B cell (primary cell): ENCODE data around the gene ZDHHC22. TPM values are rescaled to one million over a fixed set of nuclear protein-coding genes. Genes with fewer than 3 reads are reported as not detected.

Experiments used
- ATAC-seq: fragments of 200-7000 bp; cut with Tn5 transposase; one replicate; pipeline ENCODE4 v1.10.0; 2021; ENCODE audit warnings: low read depth, mild to moderate bottlenecking, moderate number of reproducible peaks, moderate library complexity
- CTCF ChIA-PET: fragments of 350-600 bp; sonication (Branson Sonifier 250); formaldehyde crosslinking; loops from one replicate; lab custom pipeline; 2021; ENCODE audit warnings: antibody characterized with exemption, inconsistent platforms; lab: Charles Lee
- POLR2A ChIA-PET: fragments of 350-600 bp; sonication (Branson Sonifier 250); formaldehyde crosslinking; loops from one replicate; lab custom pipeline; 2021; ENCODE audit warnings: antibody characterized with exemption; lab: Charles Lee
- DNase-seq: peaks from one replicate; pipeline ENCODE4 v3.0.0; 2013
- H2AFZ ChIP-seq: 2 replicates; pipeline ENCODE4 v1.6.1; 2012; ENCODE audit warnings: mild to moderate bottlenecking, low read depth, low read length; ENCODE audit not compliant: insufficient read depth, poor library complexity, severe bottlenecking
- H3K27ac ChIP-seq, 2 donors: 1 replicate in 1 of 2; 2 replicates in 1 of 2; pipeline ENCODE4 v1.5.1; 2012 to 2013; ENCODE audit warnings: low read length in 2 of 2, mild to moderate bottlenecking in 2 of 2, moderate library complexity in 1 of 2
- H3K27me3 ChIP-seq, 4 experiments: fragments of 200-600 bp in 1 of 4; sonication (generic) in 1 of 4; replicated peaks in 1 of 4; 1 replicate in 2 of 4; 2 replicates in 2 of 4; pipeline versions ENCODE4 v1.6.1 to v1.7.0; 2013 to 2016; ENCODE audit warnings: low read length in 3 of 4, mild to moderate bottlenecking in 2 of 4, mixed read lengths in 1 of 4, moderate library complexity in 1 of 4; ENCODE audit not compliant: insufficient read depth in 4 of 4, control insufficient read depth in 3 of 4; ENCODE audit errors: control extremely low read depth in 1 of 4
- H3K36me3 ChIP-seq, 2 experiments: replicated peaks in 1 of 2; 1 replicate in 1 of 2; 2 replicates in 1 of 2; pipeline versions ENCODE4 v1.6.1 to v1.7.1; 2013; ENCODE audit warnings: low read length in 1 of 2; ENCODE audit not compliant: insufficient read depth in 2 of 2, control insufficient read depth in 1 of 2; ENCODE audit errors: control extremely low read depth in 1 of 2, extremely low read depth in 1 of 2
- H3K4me1 ChIP-seq, 2 donors: fragments of 200-600 bp in 1 of 2; sonication (generic) in 1 of 2; 1 replicate in 1 of 2; 2 replicates in 1 of 2; pipeline versions ENCODE4 v1.5.1 to v1.6.1; 2013 to 2017; ENCODE audit warnings: low read length in 2 of 2; ENCODE audit not compliant: control insufficient read depth in 2 of 2, insufficient read depth in 2 of 2
- H3K4me2 ChIP-seq: replicated peaks from 2 replicates; pipeline ENCODE3; 2012; ENCODE audit warnings: mild to moderate bottlenecking, low read depth, low read length; ENCODE audit not compliant: poor library complexity, severe bottlenecking
- H3K4me3 ChIP-seq, 5 experiments: fragments of 200-600 bp in 1 of 5; sonication (generic) in 1 of 5; 1 replicate in 3 of 5; 2 replicates in 2 of 5; pipeline versions ENCODE4 v1.5.1 to v1.7.0; 2011 to 2016; ENCODE audit warnings: low read length in 4 of 5, mild to moderate bottlenecking in 4 of 5, low read depth in 2 of 5, control low read depth in 1 of 5, moderate library complexity in 1 of 5; ENCODE audit not compliant: insufficient read depth in 1 of 5; ENCODE audit errors: control extremely low read depth in 1 of 5, extremely low read depth in 1 of 5
- H3K79me2 ChIP-seq: fragments of 200-600 bp; sonication (generic); one replicate; pipeline ENCODE4 v1.6.0; 2016; ENCODE audit warnings: low read length; ENCODE audit not compliant: control insufficient read depth, insufficient read depth
- H3K9ac ChIP-seq: fragments of 200-600 bp; sonication (generic); 2 replicates; pipeline ENCODE4 v1.6.1; 2017; ENCODE audit warnings: mild to moderate bottlenecking, low read length, moderate library complexity
- H3K9me3 ChIP-seq, 3 donors: one replicate each; pipeline versions ENCODE4 v1.6.1 to v1.7.1; 2013; ENCODE audit warnings: low read length in 2 of 3; ENCODE audit not compliant: control insufficient read depth in 2 of 3, insufficient read depth in 1 of 3; ENCODE audit errors: control extremely low read depth in 1 of 3
- H4K20me1 ChIP-seq: 2 replicates; pipeline ENCODE4 v1.6.0; 2012; ENCODE audit warnings: mild to moderate bottlenecking, low read length; ENCODE audit not compliant: insufficient read depth, control insufficient read depth, poor library complexity, severe bottlenecking
- H3K27ac Mint-ChIP-seq: one replicate; pipeline ENCODE4 v1.8.0; 2021; ENCODE audit warnings: mixed read lengths
- H3K27me3 Mint-ChIP-seq: one replicate; pipeline ENCODE4 v1.8.0; 2021; ENCODE audit warnings: mixed read lengths
- H3K4me1 Mint-ChIP-seq: one replicate; pipeline ENCODE4 v1.8.0; 2021; ENCODE audit warnings: mixed read lengths
- H3K4me3 Mint-ChIP-seq: one replicate; pipeline ENCODE4 v1.8.0; 2021; ENCODE audit warnings: mixed read lengths
- H3K9me3 Mint-ChIP-seq: one replicate; pipeline ENCODE4 v1.8.0; 2022; ENCODE audit warnings: mixed read lengths; ENCODE audit not compliant: insufficient read depth
- EZH2 ChIP-seq: IDR thresholded peaks from 2 replicates; pipeline ENCODE4 v1.6.1; 2012; ENCODE audit warnings: borderline replicate concordance, low read depth, mild to moderate bottlenecking, moderate library complexity, low read length; ENCODE audit not compliant: insufficient read depth, poor library complexity, severe bottlenecking
- WGBS: methylation state at CpG from one replicate; pipeline ENCODE4 v1.1.5; 2013; ENCODE audit warnings: missing lambda C conversion rate; ENCODE audit not compliant: insufficient coverage; 5-methylcytosine and 5-hydroxymethylcytosine counted together
- intact Hi-C: fragments of 100-400 bp; cut with micrococcal nuclease; formaldehyde crosslinking; loops from one replicate; pipeline ENCODE4 v1.10.0; 2022
- polyA plus RNA-seq: library from polyadenylated mRNA; depleted of rRNA; stranded (reverse); fragments of >200 nt; gene quantifications from 2 replicates; pipeline ENCODE4 v1.2.3, GENCODE V29; 2012
- total RNA-seq, 2 donors: library from RNA; stranded (reverse); fragments of 120-200 nt in 1 of 2; gene quantifications; 1 replicate in 1 of 2; 2 replicates in 1 of 2; pipeline versions ENCODE4 v1.2.3 to v1.2.4, GENCODE V29; 2013 to 2022
- TF ChIP-seq, protein P1 (sequence below): fragments of 200-600 bp; IDR thresholded peaks from one replicate; pipeline ENCODE4 v1.8.0; 2022; ENCODE audit warnings: antibody characterized with exemption, mild to moderate bottlenecking

ZDHHC22 gene
- total and polyA plus RNA-seq, 2 donors (not counting 1 experiment from before 2014, with no cell fraction given): not detected

DNA sequence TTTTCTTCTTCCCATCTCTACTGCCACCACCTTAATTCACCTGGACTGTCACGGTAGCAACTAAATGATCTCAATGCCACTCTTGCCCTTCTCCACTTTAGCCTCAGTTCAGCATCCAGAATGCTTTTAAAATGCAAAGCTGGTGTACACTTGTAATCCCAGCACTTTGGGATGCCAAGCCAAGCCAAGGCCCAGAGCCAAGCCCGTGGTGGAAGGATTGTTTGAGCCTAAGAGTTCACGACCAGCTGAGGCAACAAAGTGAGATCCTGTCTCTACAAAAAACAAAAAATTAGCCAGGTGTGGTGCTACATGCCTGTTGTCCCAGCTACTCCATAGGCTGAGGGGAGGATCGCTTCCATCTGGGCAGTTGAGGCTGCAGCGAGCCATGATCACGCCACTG lies 37.6 kb downstream of the ZDHHC22 start:
- TF ChIP-seq, protein P1, sequence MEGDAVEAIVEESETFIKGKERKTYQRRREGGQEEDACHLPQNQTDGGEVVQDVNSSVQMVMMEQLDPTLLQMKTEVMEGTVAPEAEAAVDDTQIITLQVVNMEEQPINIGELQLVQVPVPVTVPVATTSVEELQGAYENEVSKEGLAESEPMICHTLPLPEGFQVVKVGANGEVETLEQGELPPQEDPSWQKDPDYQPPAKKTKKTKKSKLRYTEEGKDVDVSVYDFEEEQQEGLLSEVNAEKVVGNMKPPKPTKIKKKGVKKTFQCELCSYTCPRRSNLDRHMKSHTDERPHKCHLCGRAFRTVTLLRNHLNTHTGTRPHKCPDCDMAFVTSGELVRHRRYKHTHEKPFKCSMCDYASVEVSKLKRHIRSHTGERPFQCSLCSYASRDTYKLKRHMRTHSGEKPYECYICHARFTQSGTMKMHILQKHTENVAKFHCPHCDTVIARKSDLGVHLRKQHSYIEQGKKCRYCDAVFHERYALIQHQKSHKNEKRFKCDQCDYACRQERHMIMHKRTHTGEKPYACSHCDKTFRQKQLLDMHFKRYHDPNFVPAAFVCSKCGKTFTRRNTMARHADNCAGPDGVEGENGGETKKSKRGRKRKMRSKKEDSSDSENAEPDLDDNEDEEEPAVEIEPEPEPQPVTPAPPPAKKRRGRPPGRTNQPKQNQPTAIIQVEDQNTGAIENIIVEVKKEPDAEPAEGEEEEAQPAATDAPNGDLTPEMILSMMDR: no peak
- TF ChIP-seq EZH2: no peak
- ATAC-seq: no peak
- H3K9ac ChIP-seq: no peak overlapping the region
- CTCF ChIA-PET: interaction anchor here (1.2 to 30.2 kb wide), 2 partner anchors 22 to 46 kb away, joined by 3 to 757 read pairs; no protein-coding TSS in a partner anchor
- H3K27me3 ChIP-seq: no peaks in the 10 kb centered on the region
- H3K27ac ChIP-seq: no peak overlapping the region
- Mint-ChIP-seq H3K4me3 (no peak overlapping the region), H3K9me3 (no peaks in the 10 kb centered on the region), H3K27ac (no peak overlapping the region), H3K4me1 (peaks cover 61% of the 10 kb centered on the region), H3K27me3 (no peaks in the 10 kb centered on the region)
- no peak overlapping the region for H2AFZ ChIP-seq
- 100% methylated on average over 5 of the region's 6 CpGs for WGBS
- H3K4me2 ChIP-seq: no peak overlapping the region
- H3K36me3 ChIP-seq: peaks cover 0 to 29% of the 10 kb centered on the region in 2 experiments
- H4K20me1 ChIP-seq: no peaks in the 10 kb centered on the region
- DNase-seq: no peak
- H3K4me1 ChIP-seq: peaks cover 33 to 38% of the 10 kb centered on the region in 2 donors
- POLR2A ChIA-PET: no interaction called here
- intact Hi-C loops: no loop called here
- H3K9me3 ChIP-seq: no peaks in the 10 kb centered on the region
- H3K79me2 ChIP-seq: peaks cover 79% of the 10 kb centered on the region
- H3K4me3 ChIP-seq: no peak overlapping the region

DNA sequence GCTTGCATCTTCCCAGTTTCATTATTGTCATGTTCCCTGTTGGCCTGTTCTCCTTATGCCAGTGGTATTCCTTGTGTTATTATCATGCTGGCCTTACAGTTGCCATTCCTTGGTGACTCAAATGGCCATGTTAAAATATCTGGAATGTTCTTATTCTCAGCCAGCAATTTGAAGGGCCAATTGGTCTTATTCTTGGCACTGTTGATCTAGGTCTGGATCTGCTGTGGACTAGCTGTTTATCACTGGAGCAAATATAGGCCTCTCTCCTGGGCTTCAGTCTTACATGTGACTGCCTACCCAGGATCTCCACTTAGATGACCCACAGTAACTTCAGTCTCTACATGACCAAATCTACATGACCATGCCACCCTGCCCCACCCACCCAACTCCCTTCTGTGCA lies 38.1 kb downstream of the ZDHHC22 start:
- H3K4me3 ChIP-seq: no peak overlapping the region
- DNase-seq (no peak), ATAC-seq (no peak)
- no peak overlapping the region for H3K27ac ChIP-seq
- H4K20me1 ChIP-seq: no peaks in the 10 kb centered on the region
- no peak overlapping the region for H3K4me2 ChIP-seq
- ChIA-PET POLR2A (no interaction called here), CTCF (interaction anchor here (30.2 kb wide), 1 partner anchor 22 kb away, joined by 757 read pairs; no protein-coding TSS in a partner anchor)
- H3K36me3 ChIP-seq: peaks cover 0 to 29% of the 10 kb centered on the region in 2 experiments
- no peak for TF ChIP-seq EZH2
- TF ChIP-seq, protein P1: no peak
- Mint-ChIP-seq H3K4me1 (peaks cover 61% of the 10 kb centered on the region), H3K27me3 (no peaks in the 10 kb centered on the region), H3K9me3 (no peaks in the 10 kb centered on the region), H3K27ac (no peak overlapping the region), H3K4me3 (no peak overlapping the region)
- H3K9ac ChIP-seq: no peak overlapping the region
- intact Hi-C loops: no loop called here
- peaks cover 83% of the 10 kb centered on the region for H3K79me2 ChIP-seq
- H3K9me3 ChIP-seq: no peaks in the 10 kb centered on the region
- H2AFZ ChIP-seq: no peak overlapping the region
- H3K4me1 ChIP-seq: peaks cover 34 to 38% of the 10 kb centered on the region in 2 donors
- H3K27me3 ChIP-seq: no peaks in the 10 kb centered on the region
